Mammary epithelial cell (primary cell): ENCODE measurements around the gene TNNI2.

Source experiments
- CTCF ChIP-seq, 2 donors: IDR thresholded peaks in 1 of 2; conservative IDR thresholded peaks in 1 of 2; 2 replicates each; pipeline ENCODE4 v1.5.1; 2011 to 2012; ENCODE audit warnings: inconsistent platforms in 2 of 2, low read length in 2 of 2, mild to moderate bottlenecking in 2 of 2, control low read depth in 1 of 2, low read depth in 1 of 2; ENCODE audit not compliant: insufficient read depth in 1 of 2; ENCODE audit errors: extremely low read depth in 1 of 2
- EZH2 ChIP-seq: IDR thresholded peaks from 2 replicates; pipeline ENCODE4 v1.6.1; 2012; ENCODE audit warnings: low read length, inconsistent platforms, borderline replicate concordance

DNA sequence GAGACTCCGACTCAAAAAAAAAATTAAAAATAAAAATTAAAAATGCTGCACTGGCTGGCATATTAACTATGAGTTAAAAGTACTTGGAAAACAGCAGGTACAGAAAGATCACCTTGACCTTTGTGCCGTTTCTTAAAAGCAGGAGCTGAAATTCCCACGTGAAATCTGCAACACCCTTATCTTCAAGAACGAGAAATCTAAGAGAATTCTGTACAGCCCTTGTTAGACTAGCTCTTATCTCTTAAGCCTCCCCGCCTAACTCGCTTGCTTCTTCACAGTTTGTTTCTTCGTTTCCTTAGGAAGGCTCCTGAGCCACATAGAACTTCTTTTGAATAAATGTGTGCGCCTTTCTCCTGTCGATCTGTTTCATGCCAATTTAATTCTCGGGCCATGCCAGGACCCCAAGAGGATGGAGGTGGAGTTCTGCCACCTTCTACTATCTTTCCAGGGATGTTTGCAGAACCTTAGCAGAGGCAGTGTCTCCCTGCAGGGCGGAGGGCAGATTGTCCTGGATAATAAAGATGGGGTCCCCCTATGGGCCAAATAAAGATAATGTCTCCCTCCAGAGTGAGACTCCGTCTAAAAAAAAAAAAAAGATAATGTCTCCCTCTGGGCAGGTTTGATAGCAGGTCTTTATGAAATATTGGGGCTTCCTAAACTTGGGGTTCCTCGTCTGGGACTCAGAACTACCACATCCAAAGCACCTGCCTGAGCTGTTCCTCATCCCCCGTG, 31.4 kb upstream of the TNNI2 start:
- TF ChIP-seq CTCF (conservative IDR thresholded peaks at IDR 0.05 in 1 of 2, IDR thresholded peaks at IDR 0.05 in 1 of 2; ENCODE audit: extremely low read depth in 1 of 2, insufficient read depth in 1 of 2, low read depth in 1 of 2, low read length in 2 of 2) (no peak), EZH2 (no peak)
